NCI-H2227 (cell line): ENCODE results near the gene MAML3.
A peak's percentile ranks its signal among the peaks of the same experiment; 100 is the strongest.

Source experiments
- DNase-seq: peaks from one replicate; lab custom pipeline; 2025; ENCODE audit not compliant: unreplicated experiment; lab: John Stamatoyannopoulos, UW

The MAML3 gene

DNA sequence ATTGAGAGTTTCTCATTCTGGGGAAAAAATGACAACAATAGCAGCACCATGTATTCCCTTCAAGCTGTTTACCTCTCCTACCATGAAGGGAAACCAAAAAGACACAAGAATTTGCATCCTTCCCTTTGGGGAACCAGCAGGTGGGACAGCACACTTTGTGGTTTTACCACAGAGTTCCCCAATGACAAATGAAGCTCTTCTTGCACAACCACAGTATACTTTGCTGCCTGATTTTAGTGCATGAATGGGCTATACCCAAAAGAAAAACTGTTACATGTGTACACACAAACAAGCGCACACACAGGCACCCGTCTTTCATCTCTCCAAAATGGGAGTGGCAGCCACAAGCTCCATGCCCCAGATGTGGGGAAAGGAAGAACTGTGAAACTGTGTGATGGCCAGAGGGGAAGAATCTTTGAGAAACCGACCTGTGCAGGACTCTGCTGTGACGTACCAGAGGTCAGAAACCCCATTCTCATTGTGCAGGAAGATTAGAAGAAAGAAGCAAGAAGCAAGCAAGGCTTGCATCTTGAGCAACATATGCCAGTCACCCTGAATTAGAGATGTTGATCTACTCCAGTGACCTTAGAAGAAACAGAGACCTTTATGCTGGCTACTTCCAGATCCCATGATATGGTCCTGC lies 2.7 kb upstream of the MAML3 start:
- no peak for DNase-seq

DNA sequence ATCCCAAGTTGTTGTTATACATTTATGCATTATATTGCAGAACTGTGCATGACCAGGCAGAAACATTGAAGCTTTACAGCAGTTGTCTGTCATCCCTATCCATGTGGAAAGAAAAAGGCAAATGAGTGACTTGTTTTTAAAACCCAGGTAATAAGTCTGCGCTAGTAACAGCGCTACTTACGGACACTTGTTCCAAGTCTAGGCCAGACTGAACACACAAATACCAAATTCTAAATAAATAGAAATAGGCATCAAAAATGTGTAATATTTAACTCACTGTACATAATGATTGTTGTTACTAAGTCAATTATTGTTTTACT lies 548 bp upstream of the MAML3 start:
- DNase-seq = no peak

DNA sequence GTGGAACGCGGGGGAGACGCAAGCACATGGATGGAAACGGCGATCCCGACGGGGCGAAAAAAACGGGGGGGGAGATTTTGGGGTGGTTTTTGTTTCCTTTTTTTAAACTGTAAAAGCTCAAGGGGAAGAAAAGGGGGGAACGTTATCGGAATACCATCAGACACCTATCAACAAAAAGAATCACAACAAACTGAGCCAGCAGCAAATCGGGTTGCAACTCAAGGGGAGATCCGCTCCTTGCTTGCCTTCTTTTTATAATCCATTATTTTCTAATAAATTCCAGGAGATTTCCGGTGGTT lies 616 bp downstream of the MAML3 start:
- DNase-seq = no peak

DNA sequence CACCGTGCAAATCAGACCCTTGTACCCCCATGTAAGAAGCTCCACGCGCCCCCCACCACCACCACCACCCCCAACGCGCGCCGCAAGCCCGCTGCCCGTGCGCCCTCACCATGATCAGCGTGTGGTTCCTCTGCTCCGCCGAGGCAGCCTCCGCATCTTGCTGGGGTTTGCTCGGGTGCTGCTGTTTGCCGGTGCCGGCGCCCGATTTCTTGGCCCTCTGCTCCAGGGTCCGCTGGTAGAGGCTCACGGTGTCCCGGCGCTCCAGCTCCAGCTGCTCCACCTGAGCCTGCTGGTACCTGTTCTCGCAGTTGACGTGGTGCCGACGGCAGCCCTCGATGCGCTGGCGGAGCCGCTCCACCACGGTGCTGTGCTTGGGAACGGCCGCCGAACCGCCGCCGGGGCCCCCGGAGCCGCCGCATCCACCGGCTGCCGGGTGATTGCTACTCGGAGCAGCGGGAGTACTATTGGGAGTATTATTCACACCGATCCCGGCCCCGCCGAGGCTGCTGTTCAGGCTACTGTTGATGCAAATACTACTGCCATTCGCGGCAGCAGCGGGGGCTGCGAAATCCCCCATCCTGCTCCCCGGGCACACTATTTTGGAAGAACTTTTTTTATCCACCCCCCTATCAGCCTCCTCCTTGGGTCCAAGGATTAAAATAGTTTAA lies 1.1 kb downstream of the MAML3 start:
- DNase-seq = peak; percentile 41

DNA sequence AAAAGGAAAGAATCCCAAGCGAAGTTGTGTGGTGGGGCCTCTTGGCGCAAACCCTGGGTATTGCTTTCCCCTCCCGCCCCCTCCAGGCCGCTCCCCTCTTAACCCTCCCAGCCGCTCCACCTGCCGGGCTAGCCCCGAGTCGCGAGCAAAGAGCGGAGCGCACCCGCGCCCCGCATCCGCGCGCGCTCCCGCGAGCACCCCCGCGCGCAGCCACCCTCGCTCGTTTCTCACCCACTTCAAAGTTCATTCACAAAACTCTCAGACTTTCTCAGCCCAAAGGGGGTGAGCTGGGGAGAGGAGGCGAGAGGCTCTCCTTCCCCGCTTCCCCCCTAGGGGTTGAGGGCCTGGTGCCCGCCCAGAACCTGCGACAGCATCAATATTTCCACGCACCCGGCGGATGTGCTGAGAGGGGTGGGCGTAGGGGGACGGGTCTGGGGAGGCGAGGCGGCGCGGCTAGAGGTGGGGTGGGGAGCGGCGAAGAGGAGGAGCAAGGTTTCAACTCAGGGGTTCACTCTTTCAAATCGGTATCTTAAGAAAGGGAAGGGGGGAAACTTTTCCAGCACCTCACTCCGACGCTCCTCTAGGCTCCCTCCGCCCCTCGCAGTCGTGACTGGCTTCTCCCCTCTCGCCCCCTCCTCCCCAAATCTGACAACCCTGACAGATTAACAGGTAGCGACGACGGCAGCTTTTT lies 1.8 kb downstream of the MAML3 start:
- DNase-seq = peak; percentile 79

DNA sequence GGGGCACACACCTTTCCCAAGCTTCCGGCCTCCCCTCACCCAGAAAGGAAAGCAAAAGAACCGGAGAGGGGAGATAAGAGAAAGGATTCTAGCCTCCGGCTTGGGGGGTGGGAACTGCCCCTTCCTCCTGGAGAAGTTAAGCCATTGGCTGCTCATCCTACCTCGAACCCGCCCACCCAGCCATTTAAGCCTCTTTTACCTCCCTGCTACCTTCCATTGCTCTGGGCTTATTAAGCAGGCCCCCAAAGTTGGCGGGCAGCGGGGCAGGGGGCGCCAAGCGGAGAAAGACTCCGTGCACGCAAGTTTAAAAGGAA lies 2.3 kb downstream of the MAML3 start:
- peak; percentile 91 for DNase-seq

DNA sequence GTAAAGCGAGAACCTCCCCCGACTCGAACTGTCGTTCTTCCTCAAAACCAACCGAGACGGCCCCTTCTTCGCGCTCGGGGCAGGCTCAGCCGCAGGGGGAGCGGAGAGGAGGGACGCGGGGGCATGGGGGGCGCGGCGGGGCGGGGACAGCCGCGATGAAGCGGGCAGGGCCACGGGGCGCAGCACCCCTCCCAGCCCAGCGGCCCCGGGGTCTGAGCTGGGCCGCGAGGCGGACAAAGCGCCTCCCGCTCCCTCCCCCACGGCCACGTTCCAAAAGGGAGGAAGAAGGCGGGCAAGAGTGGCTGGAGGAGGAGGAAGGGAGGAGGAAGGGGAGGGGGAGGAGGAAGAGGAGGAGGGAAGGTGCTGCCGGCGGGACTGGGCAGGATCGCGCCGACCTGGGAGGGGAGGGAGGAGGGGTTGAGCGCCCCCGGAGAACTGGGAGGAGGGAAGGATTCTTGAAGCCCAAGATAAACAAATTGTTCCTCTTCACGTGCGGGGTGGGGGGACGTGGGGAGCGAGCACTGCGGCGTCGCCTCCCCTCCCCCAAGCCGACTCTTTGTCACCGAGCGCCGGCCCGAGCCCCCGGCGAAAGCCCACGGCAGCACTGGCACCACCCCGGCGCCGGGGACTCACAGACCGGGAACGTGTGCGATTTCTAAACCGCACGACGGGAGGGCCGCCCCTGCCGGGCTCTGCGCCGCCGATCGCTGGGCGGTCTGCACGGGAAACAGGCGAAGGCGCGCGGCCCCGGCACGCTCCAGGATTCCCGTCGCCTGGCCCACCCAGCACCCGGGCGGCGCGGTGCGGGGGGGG lies 2.9 kb downstream of the MAML3 start:
- DNase-seq = peak; percentile 91

DNA sequence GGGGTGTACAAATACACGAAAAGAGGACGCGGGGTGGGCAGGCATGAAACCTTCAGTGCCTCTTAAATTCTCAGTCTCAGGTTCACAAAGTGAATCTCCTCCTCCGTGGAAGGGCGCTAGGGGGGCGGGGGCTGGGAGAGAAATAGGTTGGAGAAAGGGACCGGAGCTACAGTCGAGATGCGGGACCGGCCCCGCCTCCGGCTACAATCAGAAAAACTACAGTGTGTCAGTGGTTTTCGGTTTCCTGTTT lies 3.4 kb downstream of the MAML3 start:
- no peak for DNase-seq

DNA sequence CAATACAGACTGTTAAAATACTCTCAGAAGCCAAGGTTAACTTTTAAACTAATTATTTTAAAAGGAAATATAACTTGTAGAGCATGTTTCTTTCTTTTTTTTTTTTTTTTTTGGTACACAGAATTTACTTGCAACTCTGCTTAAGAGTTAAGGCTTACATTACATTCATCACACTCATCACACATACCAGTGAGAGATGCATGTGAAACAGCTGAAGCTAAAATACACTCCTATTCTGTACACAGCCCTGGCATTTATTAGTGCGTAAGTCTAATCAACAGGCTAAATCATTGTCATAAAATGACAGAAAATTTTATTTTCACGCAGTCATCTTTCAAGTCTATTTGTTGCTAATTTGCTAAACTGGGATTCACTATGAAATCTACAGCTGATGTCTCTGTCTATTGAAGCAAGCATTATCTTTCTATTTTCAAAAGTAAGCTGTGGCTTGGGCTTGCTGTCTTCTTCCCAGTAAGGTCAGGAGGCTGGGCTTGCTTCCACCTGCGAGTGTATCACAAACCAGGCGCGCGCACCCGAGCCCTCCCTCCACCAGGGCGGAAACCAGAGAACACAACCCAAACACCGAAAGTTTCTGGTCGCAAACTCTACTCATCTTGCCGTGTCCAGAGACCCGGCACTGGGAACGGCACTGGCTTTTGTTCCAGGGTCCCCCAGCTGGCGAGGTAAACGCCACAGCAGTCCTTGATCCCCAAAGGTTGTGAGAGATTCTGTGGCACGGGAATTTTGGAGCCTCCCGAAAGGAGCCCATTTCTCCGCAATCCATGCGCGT lies 3.9 kb downstream of the MAML3 start:
- peak; percentile 59 for DNase-seq

DNA sequence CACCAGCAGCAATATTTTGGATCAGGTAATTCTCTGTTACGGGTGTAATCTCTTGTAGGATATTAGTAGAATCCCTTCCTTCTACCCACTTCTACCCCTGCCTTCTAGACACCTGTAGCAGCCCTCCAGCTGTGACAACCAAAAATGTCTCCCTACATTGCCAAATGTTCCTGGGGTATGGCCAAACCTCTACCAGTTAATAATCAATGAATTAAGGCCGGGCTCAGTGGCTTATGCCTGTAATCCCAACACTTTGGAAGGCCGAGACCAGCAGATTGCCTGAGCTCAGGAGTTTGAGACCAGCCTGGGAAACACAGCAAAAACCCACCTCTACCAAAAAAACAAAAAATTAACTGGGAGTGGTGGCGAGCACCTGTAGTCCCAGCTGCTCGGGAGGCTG lies 9.9 kb downstream of the MAML3 start:
- no peak for DNase-seq

DNA sequence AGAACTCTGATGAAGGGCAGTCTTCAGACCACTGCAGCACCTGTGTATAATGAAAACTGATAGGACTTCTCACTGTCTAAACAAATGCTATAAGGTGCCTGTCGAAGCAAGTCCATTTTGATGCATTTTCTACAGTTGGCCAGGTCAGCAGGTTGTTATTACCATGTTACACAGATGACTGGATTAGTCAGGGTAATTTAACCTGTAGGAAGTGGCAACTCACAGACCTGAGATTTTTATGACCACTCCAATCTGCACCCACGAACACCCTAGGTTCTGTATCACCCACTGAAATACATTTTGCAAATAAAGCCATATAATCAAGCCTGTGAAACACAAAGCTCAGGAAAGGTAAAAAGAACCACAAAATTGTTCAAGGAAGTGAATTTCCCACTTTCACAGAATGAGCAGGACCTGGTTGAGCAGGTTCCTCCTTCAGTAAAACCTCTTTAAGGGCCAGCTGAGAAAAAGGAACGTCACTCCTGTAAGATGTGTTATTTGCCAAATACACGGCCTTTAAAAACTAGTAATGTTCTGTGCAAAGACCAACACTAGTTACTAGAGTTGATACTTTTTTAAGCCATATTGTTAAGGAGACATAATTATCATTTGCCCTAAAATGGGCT lies 12.7 kb downstream of the MAML3 start:
- no peak for DNase-seq

DNA sequence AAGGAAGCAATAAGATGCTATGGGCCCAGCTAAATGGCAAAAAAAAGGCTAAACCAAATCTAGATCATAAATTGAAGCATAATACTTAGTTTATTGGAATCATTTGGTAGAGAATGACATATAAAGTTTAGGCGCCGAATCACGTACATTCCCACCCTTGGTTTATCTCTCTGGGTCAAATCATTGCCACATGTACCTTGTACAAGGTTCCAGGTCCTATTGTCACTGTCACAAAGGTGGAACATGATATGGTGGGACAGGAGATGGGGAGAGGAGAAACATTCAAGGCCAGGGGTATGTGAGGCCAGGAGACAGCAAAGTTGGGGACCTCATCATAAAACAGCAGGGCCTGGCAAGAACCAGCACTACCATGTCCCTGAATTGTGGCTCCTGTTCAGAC lies 13.4 kb downstream of the MAML3 start:
- no peak for DNase-seq

DNA sequence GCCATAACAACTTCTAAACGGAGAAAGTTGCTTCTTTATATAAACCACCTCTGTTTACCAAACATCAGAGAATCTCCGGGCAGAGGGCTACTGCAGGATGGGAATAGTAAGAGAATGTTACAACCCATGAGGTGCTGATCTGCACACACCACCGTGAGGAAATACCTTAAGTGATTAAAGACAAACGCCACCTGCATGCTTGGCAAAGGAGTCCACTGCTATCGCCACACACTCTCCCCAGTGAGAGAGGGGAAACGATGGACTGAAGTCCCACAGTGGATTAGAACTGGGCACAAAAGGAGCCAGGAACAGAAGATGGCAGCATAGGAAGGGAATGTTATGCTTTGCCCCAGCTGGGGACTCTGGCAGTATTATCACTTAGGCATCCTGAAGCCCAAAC lies 15.6 kb downstream of the MAML3 start:
- DNase-seq = no peak

DNA sequence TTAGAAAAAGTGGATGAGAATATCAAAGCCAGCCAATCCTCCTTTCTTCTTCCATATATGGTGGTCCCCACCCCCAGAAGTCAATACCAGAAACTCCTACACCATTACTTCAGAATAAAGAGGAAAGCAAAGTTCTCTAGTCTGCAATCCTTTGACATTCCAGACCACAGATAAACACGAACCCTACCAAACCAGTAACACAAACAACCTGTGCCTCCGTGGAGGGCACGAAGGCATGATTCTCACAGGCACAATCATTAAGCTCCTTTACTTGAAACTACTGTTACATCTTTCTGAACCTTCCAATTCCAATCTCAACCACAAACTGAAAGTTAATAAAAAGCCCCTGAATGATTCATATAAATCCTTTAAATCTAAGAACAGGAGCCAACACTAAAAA lies 16.3 kb downstream of the MAML3 start:
- no peak for DNase-seq

DNA sequence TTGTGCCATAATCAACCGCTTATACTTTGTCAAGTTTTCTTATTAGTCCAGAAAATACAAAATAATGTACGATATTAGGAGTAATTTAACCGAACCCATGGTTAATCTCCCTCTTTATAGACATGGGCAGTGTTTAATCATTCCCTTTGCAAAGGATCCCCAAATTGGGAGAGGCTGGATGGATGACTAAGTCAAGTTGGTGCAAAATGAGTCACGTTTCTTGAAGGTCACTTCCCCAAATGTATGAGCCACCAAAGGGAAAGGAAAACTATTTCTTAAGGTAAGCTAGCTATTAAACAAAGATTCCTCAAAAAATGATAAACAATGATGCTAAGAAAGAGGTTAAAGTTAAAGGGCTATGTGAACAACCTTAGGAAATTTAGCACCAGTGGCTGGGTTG lies 17.5 kb downstream of the MAML3 start:
- no peak for DNase-seq

DNA sequence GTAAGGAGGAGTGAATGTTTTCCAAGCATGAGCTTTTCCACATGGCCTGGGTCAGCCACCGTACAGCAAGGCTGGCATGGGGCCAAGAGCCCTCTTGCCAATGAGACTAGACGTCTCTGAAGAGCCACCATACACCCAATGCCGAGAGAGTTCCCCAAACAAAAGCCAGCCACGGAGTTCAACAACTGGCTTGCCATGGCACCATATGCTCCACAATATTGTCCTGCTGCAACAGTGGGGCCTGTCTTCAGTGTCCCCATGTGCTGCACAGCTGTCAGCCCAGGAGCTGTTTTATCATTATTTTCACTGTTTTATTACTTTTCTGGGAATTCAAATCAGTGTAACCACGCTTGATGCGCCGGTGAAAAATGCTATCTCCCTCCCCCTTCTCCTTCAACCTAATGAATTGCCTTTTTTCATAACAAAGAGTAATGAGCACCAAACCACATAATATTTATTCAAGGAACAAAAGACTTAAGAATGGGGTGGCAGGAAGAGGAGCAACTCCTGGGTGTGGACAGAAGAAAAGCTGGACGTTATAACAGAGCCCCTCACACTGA lies 18.4 kb downstream of the MAML3 start:
- peak; percentile 85 for DNase-seq

DNA sequence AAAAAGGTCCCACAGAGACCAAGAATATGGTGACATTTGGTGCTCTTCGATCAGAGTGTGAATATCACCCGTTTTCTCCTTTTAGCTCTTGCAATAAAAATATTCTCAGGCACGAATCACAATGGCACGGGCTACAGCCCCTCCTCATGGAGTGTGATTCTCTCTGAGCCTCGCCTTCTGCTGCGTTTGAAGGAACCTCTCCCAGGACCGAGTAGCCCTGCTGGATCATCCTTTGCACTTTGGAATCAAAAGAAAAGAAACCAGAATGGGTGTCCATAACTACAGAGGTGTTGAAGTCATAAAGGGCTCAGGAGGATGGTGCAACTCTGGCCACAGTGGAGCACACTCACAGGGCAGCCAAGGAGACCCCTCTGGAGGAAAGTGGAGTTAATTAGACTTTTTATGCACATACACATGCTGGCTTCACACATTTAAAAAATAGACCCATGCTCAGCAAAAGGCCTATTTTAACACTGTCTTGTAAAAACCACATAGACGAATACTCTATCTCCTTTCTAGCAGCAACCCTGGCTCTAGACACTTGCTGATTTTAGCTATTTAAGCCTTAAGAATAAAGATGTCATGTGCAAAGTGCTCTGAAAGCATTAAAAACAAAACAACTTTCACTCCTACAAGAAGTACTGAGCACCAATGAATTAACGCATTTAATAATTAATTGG lies 19.1 kb downstream of the MAML3 start:
- no peak for DNase-seq

DNA sequence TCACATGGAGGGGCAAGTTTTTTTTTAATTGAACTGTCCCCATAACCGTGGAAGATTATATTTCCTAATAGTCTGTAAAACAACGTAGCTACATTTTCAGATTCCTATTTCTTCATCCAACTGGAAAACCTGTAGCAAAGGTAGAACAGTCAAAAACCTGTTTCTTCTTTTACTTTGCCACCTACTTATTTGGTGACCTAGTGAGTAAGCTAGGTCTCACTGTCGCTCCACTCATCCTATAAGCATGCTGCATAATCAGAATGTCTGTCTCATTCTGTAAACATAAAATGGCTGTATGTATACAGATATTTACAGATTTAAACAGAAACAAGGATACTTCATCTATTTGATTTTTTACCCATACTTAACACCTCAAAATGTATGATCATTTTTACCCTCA lies 20.4 kb downstream of the MAML3 start:
- no peak for DNase-seq

DNA sequence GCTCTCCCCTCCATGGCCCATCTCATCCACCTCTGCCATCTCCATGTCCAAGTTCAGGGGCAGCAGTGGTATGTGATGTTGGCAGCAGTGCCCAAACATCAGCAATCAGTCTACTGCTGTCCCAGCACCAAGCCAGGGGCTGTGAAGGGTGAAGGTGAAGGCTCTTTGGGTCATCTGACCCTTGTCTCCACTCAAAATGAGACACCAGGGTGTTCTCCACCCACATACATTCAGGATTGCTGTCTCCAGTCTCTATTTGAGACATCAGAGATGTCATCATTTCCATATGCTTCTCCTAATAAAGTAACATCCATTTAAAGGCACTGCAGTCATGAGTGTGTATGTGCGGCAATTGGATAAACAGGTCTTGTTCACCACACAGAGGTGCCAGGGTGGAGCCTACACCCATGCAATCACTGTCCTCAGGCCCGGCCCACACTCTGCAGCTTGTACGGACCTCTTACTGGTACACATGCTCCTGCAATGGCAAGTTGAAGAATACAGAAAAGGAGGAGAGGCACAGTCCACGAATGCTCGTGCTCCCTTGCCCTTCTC lies 22.2 kb downstream of the MAML3 start:
- DNase-seq = no peak

DNA sequence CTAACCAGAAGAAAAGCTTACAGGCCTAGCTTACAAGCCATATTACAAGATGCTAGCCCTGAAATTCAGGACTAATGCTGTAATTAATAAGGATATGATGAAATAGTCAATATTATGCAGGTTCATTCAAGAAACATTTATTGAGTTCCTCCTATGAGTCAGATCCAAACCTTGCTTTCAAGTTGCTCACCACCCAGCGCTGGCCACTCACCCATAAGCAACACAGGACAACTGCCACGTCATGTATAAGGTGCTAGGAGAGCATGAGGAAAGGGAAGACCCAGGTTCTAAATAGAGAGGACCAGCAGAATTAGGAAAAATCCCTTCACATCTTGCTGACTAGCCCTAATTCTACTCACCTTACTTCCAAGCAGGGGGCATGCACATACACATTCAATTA lies 23.3 kb downstream of the MAML3 start:
- no peak for DNase-seq
